ENCODE results near the gene UBQLN4.

GRCh38 chr1:156025876-156026275, 27.7 kb downstream of the UBQLN4 start:
- TF ChIP-seq CTCF (IDR thresholded peaks at IDR 0.05), result peak in 1 of 4 experiments; percentile 11
- TF ChIP-seq POLR2A (IDR thresholded peaks at IDR 0.05), result no peak
